Tibial artery (tissue), 4 donors: Measurements from ENCODE around the gene KREMEN2.

Experiments
- DNase-seq, 2 donors: peaks; one replicate each; pipeline ENCODE4 v3.0.0-alpha.2; 2019
- H3K27ac ChIP-seq, 2 donors: fragments of 200-600 bp; sonication (generic) in 1 of 2; 1 replicate in 1 of 2; 2 replicates in 1 of 2; pipeline ENCODE4 v1.5.1; 2018 to 2019; ENCODE audit warnings: mild to moderate bottlenecking in 1 of 2
- H3K27me3 ChIP-seq, 2 donors: fragments of 200-600 bp; sonication (generic) in 1 of 2; one replicate each; pipeline versions ENCODE4 v1.5.1 to v1.6.0; 2016 to 2019
- H3K36me3 ChIP-seq, 3 donors: fragments of 200-600 bp; sonication (generic) in 2 of 3; one replicate each; pipeline ENCODE4 v1.5.1; 2016 to 2019; ENCODE audit warnings: mild to moderate bottlenecking in 2 of 3
- H3K4me1 ChIP-seq, 4 donors: fragments of 200-600 bp; sonication (generic) in 2 of 4; 1 replicate in 3 of 4; 2 replicates in 1 of 4; pipeline ENCODE4 v1.5.1; 2016 to 2019
- H3K4me3 ChIP-seq, 2 donors: fragments of 200-600 bp; sonication (generic) in 1 of 2; 1 replicate in 1 of 2; 2 replicates in 1 of 2; pipeline ENCODE4 v1.5.1; 2018 to 2019; ENCODE audit warnings: mild to moderate bottlenecking in 2 of 2
- H3K9me3 ChIP-seq, 3 donors: fragments of 200-600 bp; sonication (generic) in 1 of 3; one replicate each; pipeline ENCODE4 v1.5.1; 2016 to 2019
- CTCF ChIP-seq, 2 experiments: fragments of 200-600 bp in 1 of 2; fragments of 450-650 bp in 1 of 2; IDR thresholded peaks; one replicate each; pipeline ENCODE4 v1.5.1; 2017 to 2019; ENCODE audit warnings: antibody characterized with exemption in 2 of 2, mild to moderate bottlenecking in 1 of 2, moderate library complexity in 1 of 2
- intact Hi-C: fragments of 100-400 bp; cut with DNase I; formaldehyde crosslinking; loops from one replicate; pipeline ENCODE4 v1.15.0; 2023; ENCODE audit warnings: low total_unique reads

Gene KREMEN2

GRCh38 chr16:2975161-2975795 lies 11.2 kb downstream of the KREMEN2 start:
- peaks cover 0 to 52% of the 10 kb centered on the region in 2 donors for H3K27me3 ChIP-seq
- no peak overlapping the region for H3K27ac ChIP-seq
- peaks cover 0 to 13% (median 9%) of the 10 kb centered on the region in 4 donors for H3K4me1 ChIP-seq
- H3K36me3 ChIP-seq, result no peaks in the 10 kb centered on the region
- no peak overlapping the region for H3K4me3 ChIP-seq
- no peak for TF ChIP-seq CTCF (IDR thresholded peaks at IDR 0.05)
- no peaks in the 10 kb centered on the region for H3K9me3 ChIP-seq
- intact Hi-C loops, result no loop called here
- no peak for DNase-seq

- no peaks in the 10 kb centered on the region for H3K36me3 ChIP-seq
- DNase-seq, result no peak
- intact Hi-C loops, result no loop called here
These were observed 12.1 kb downstream of the KREMEN2 start for GRCh38 chr16:2976201-2976600.

GRCh38 chr16:2976673-2977072 lies 12.6 kb downstream of the KREMEN2 start:
- no peak for DNase-seq
- Histone ChIP-seq H3K27ac (no peak overlapping the region), H3K4me1 (peaks cover 0 to 16% (median 14%) of the 10 kb centered on the region in 4 donors), H3K36me3 (no peaks in the 10 kb centered on the region), H3K4me3 (no peak overlapping the region), H3K27me3 (peaks cover 0 to 49% of the 10 kb centered on the region in 2 donors), H3K9me3 (no peaks in the 10 kb centered on the region)
- intact Hi-C loops, result no loop called here
- no peak for TF ChIP-seq CTCF (IDR thresholded peaks at IDR 0.05)

More at GRCh38 chr16:2976201-2976600, 12.1 kb downstream of the KREMEN2 start:
- H3K4me3 ChIP-seq, result no peak overlapping the region
- no peak overlapping the region for H3K27ac ChIP-seq
- H3K4me1 ChIP-seq, result peaks cover 0 to 15% (median 13%) of the 10 kb centered on the region in 4 donors
- peaks cover 0 to 49% of the 10 kb centered on the region in 2 donors for H3K27me3 ChIP-seq
- H3K9me3 ChIP-seq, result no peaks in the 10 kb centered on the region
- no peak for TF ChIP-seq CTCF (IDR thresholded peaks at IDR 0.05)

GRCh38 chr16:2977440-2977839 lies 13.4 kb downstream of the KREMEN2 start:
- intact Hi-C loops, result no loop called here
- peaks cover 0 to 49% of the 10 kb centered on the region in 2 donors for H3K27me3 ChIP-seq
- DNase-seq, result no peak
- H3K4me1 ChIP-seq, result peaks cover 0 to 16% (median 14%) of the 10 kb centered on the region in 4 donors
- H3K4me3 ChIP-seq, result no peak overlapping the region
- no peaks in the 10 kb centered on the region for H3K9me3 ChIP-seq
- H3K27ac ChIP-seq, result no peak overlapping the region
- no peak for TF ChIP-seq CTCF (IDR thresholded peaks at IDR 0.05)
- no peaks in the 10 kb centered on the region for H3K36me3 ChIP-seq

- H3K4me1 ChIP-seq, result peaks cover 0 to 31% (median 25%) of the 10 kb centered on the region in 4 donors
- peaks cover 0 to 41% of the 10 kb centered on the region in 2 donors for H3K27me3 ChIP-seq
- TF ChIP-seq CTCF (IDR thresholded peaks at IDR 0.05), result no peak
- DNase-seq, result no peak
- H3K36me3 ChIP-seq, result no peaks in the 10 kb centered on the region
- H3K4me3 ChIP-seq, result peak overlapping the region; percentile 72 to 75
- no peak overlapping the region for H3K27ac ChIP-seq
- H3K9me3 ChIP-seq, result no peaks in the 10 kb centered on the region
- intact Hi-C loops, result no loop called here
These were observed 15.7 kb downstream of the KREMEN2 start for GRCh38 chr16:2979669-2980226.
